Testis (tissue), 2 donors: ENCODE measurements around the gene ARL5A.

ENCODE experiments used
- CTCF ChIP-seq, 3 experiments: fragments of 450-650 bp in 2 of 3; fragments of 200-600 bp in 1 of 3; sonication (generic) in 1 of 3; IDR thresholded peaks; one replicate each; pipeline ENCODE4 v1.5.1; 2016 to 2019; ENCODE audit warnings: antibody characterized with exemption in 3 of 3, mild to moderate bottlenecking in 2 of 3, moderate library complexity in 1 of 3
- POLR2A ChIP-seq: fragments of 450-650 bp; IDR thresholded peaks from one replicate; pipeline ENCODE4 v1.6.1; 2017; ENCODE audit warnings: antibody characterized with exemption, mild to moderate bottlenecking, moderate library complexity

DNA sequence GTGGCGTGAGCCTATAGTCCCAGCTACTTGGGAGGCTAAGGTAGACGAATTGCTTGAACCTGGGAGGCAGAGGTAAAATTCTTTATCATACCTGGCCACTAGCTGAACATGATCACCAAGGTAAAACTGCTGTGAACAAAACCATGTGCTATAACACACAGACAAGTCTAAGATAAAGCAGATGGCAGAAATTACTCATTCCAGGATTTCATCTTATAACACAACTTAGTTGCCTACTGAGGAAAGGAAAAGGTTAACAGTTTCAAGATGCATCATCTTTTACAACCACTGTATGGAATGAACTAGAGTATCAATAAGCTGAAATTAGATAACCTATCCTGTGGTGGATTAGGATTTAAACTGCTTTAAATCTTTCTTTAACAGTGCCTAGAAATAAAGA, 8.3 kb downstream of the ARL5A start:
- TF ChIP-seq CTCF (IDR thresholded peaks at IDR 0.05) (no peak), POLR2A (no peak)
